A549 (cell line): ENCODE data around the gene ITGBL1. TPM values are rescaled to one million over a fixed set of nuclear protein-coding genes. Genes with fewer than 3 reads are reported as not detected.

Source experiments
- ATAC-seq, 2 experiments: fragments of 200-7000 bp in 1 of 2; fragments of >200 bp in 1 of 2; cut with Nextera tagmentation in 1 of 2; cut with Tn5 transposase in 1 of 2; 3 replicates each; pipeline versions ENCODE4 v1.8.0 to v1.9.1; 2018 to 2020; ENCODE audit warnings: mild to moderate bottlenecking in 1 of 2, moderate library complexity in 1 of 2
- CTCF ChIA-PET: fragments of 300-600 bp; sonication (Branson Sonifier 250); formaldehyde crosslinking; extraction: SDS; loops from one replicate; lab custom pipeline; 2021; ENCODE audit warnings: antibody characterized with exemption, inconsistent platforms; lab: Yijun Ruan, JAX
- POLR2A ChIA-PET: fragments of 350-600 bp; formaldehyde crosslinking; extraction: SDS; loops from one replicate; lab custom pipeline; 2021; ENCODE audit warnings: antibody characterized with exemption, inconsistent platforms; lab: Yijun Ruan, JAX
- DNase-seq, 2 experiments: peaks; one replicate each; pipeline versions ENCODE4 v3.0.0 to v3.0.0-alpha.2; 2011 to 2016; ENCODE audit warnings: low read depth in 1 of 2, low spot score in 1 of 2
- FAIRE-seq: peaks from 2 replicates; lab custom pipeline; 2011; peaks lifted over from hg19 to GRCh38; lab: Jason Lieb, UNC
- H3K27ac ChIP-seq, 2 experiments: fragments of >200 bp; sonication (Bioruptor Twin); formaldehyde crosslinking; 3 replicates each; pipeline ENCODE4 v1.5.1; 2016 to 2017
- H3K4me1 ChIP-seq: fragments of >200 bp; sonication (Bioruptor Twin); formaldehyde crosslinking; 3 replicates; pipeline ENCODE4 v1.6.1; 2016
- H3K4me2 ChIP-seq: fragments of >200 bp; sonication (Bioruptor Twin); formaldehyde crosslinking; 3 replicates; pipeline ENCODE4 v1.6.1; 2016
- H3K4me3 ChIP-seq: fragments of >200 bp; sonication (Bioruptor Twin); formaldehyde crosslinking; 3 replicates; pipeline ENCODE4 v1.5.1; 2016
- H3K9me3 ChIP-seq: fragments of >200 bp; sonication (Bioruptor Twin); formaldehyde crosslinking; 3 replicates; pipeline ENCODE4 v1.6.1; 2016
- CEBPB ChIP-seq, 2 experiments: fragments of >200 bp in 1 of 2; sonication (Bioruptor Twin) in 1 of 2; formaldehyde crosslinking in 1 of 2; IDR thresholded peaks; 2 replicates each; pipeline ENCODE4 v1.6.1; 2012 to 2016
- CHD4 ChIP-seq: fragments of 200-600 bp; sonication (generic); IDR thresholded peaks from 2 replicates; pipeline ENCODE4 v1.6.1; 2016; ENCODE audit warnings: antibody characterized with exemption, mild to moderate bottlenecking, borderline replicate concordance
- HOXA7 ChIP-seq: fragments of 250-450 bp; sonication (Bioruptor Pico); IDR thresholded peaks from 2 replicates; pipeline ENCODE4 v1.5.0; 2020; ENCODE audit warnings: mild to moderate bottlenecking, moderate library complexity
- HOXB13 ChIP-seq: fragments of 250-450 bp; sonication (Bioruptor Pico); IDR thresholded peaks from 2 replicates; pipeline ENCODE4 v1.5.0; 2020; ENCODE audit warnings: low read depth, mild to moderate bottlenecking, moderate library complexity
- KDM1A ChIP-seq: fragments of 200-600 bp; sonication (generic); IDR thresholded peaks from 2 replicates; pipeline ENCODE4 v1.6.1; 2016; ENCODE audit warnings: low read depth, mild to moderate bottlenecking
- NR3C1 ChIP-seq: fragments of >200 bp; sonication (Bioruptor Twin); formaldehyde crosslinking; IDR thresholded peaks from 3 replicates; pipeline ENCODE4 v1.6.1; 2017
- PHF8 ChIP-seq: fragments of 200-600 bp; sonication (generic); IDR thresholded peaks from 2 replicates; pipeline ENCODE4 v1.6.1; 2016; ENCODE audit warnings: low read depth, mild to moderate bottlenecking, antibody characterized with exemption, moderate library complexity, borderline replicate concordance
- RAD21 ChIP-seq, 2 experiments: fragments of >200 bp in 1 of 2; sonication (Bioruptor Twin) in 1 of 2; formaldehyde crosslinking in 1 of 2; IDR thresholded peaks in 1 of 2; conservative IDR thresholded peaks in 1 of 2; 2 replicates in 1 of 2; 3 replicates in 1 of 2; pipeline ENCODE4 v1.6.1; 2012 to 2018; ENCODE audit warnings: inconsistent platforms in 1 of 2
- RARB ChIP-seq: fragments of 250-450 bp; sonication (Bioruptor Pico); IDR thresholded peaks from 2 replicates; pipeline ENCODE4 v1.8.0; 2021; ENCODE audit warnings: mild to moderate bottlenecking, moderate library complexity
- SMC3 ChIP-seq: fragments of >200 bp; sonication (Bioruptor Twin); formaldehyde crosslinking; IDR thresholded peaks from 3 replicates; pipeline ENCODE4 v1.6.1; 2018; ENCODE audit warnings: inconsistent platforms
- WGBS: methylation state at CpG from one replicate; pipeline ENCODE4 v1.1.6; 2017; ENCODE audit errors: missing lambda C conversion rate; 5-methylcytosine and 5-hydroxymethylcytosine counted together
- polyA plus RNA-seq, 4 experiments: library from polyadenylated mRNA; depleted of rRNA in 3 of 4; stranded (reverse); fragments of >200 nt; fragmentation: RNase III in 1 of 4; extraction: RNeasy Plus Mini Kit Qiagen cat#74134 plus additional on column Dnase treatment in 1 of 4; gene quantifications; 2 replicates in 3 of 4; 3 replicates in 1 of 4; pipeline ENCODE4 v1.2.3, GENCODE V29; 2011 to 2017
- TF ChIP-seq, protein P1 (sequence below): fragments of >200 bp; sonication (Bioruptor Twin); formaldehyde crosslinking; IDR thresholded peaks from 3 replicates; pipeline ENCODE4 v1.5.1; 2016
- TF ChIP-seq, protein P2 (sequence below): IDR thresholded peaks from 2 replicates; pipeline ENCODE4 v1.6.1; 2012
- TF ChIP-seq, protein P3 (sequence below): fragments of 450-650 bp; IDR thresholded peaks from 2 replicates; pipeline ENCODE4 v1.6.1; 2014; ENCODE audit warnings: antibody characterized with exemption
- TF ChIP-seq, protein P4 (sequence below): fragments of >200 bp; sonication (Bioruptor Twin); formaldehyde crosslinking; IDR thresholded peaks from 2 replicates; pipeline ENCODE4 v1.6.1; 2016

Gene ITGBL1
- polyA plus RNA-seq, 2 of the 4 experiments (the other 2 are of a cell fraction) = 0.40 to 1.3 TPM

DNA sequence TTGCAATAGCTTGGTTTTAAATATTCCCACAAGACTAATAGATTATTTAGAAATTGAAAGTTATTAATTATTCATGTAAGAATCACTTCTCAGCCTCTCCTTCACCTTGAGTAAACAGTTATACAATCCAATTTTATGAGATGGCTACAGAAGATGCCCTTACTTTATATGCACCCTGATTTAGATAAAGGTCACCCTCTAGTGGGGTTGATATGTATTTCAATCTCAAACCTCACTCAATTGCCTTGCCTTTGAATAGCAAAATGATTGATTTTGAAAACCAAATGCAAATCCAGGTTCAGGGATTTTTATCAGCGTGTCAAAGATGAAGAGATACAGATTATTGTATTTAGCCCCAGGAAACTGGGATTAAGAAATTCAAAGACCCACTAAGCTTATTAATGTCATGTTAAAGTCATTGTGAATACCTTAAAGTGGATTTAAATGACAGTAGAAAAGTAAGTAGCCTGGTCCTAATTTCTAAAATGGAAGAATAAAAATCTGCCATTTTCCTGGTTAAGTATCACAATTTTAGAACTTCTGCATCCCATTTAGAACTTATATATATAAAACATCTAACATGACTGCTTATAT is 305.1 kb downstream of the ITGBL1 start:
- peak; percentile 73 to 82; a peak in 4 of 6 replicates for ATAC-seq
- 5% methylated on average over 1 of the region's 1 CpG for WGBS
- DNase-seq = peak; percentile 28 to 45
- Histone ChIP-seq H3K9me3 (no peaks in the 10 kb centered on the region), H3K4me1 (peaks cover 5% of the 10 kb centered on the region; the same call in 2 of the 3 replicates), H3K4me2 (no peak overlapping the region), H3K4me3 (no peak overlapping the region), H3K27ac (no peak overlapping the region)
- no peak for FAIRE-seq
- POLR2A ChIA-PET = no interaction called here
- TF ChIP-seq SMC3 = peak; percentile 89
- peak; percentile 85 to 86 for TF ChIP-seq RAD21 (conservative IDR thresholded peaks at IDR 0.05 in 1 of 2, IDR thresholded peaks at IDR 0.05 in 1 of 2)
- TF ChIP-seq, protein P1, sequence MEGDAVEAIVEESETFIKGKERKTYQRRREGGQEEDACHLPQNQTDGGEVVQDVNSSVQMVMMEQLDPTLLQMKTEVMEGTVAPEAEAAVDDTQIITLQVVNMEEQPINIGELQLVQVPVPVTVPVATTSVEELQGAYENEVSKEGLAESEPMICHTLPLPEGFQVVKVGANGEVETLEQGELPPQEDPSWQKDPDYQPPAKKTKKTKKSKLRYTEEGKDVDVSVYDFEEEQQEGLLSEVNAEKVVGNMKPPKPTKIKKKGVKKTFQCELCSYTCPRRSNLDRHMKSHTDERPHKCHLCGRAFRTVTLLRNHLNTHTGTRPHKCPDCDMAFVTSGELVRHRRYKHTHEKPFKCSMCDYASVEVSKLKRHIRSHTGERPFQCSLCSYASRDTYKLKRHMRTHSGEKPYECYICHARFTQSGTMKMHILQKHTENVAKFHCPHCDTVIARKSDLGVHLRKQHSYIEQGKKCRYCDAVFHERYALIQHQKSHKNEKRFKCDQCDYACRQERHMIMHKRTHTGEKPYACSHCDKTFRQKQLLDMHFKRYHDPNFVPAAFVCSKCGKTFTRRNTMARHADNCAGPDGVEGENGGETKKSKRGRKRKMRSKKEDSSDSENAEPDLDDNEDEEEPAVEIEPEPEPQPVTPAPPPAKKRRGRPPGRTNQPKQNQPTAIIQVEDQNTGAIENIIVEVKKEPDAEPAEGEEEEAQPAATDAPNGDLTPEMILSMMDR = peak; percentile 70
- TF ChIP-seq, protein P2, sequence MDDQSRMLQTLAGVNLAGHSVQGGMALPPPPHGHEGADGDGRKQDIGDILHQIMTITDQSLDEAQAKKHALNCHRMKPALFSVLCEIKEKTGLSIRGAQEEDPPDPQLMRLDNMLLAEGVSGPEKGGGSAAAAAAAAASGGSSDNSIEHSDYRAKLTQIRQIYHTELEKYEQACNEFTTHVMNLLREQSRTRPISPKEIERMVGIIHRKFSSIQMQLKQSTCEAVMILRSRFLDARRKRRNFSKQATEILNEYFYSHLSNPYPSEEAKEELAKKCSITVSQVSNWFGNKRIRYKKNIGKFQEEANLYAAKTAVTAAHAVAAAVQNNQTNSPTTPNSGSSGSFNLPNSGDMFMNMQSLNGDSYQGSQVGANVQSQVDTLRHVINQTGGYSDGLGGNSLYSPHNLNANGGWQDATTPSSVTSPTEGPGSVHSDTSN = no peak
- CTCF ChIA-PET = interaction anchor here (0.7 to 3.7 kb wide), 24 partner anchors 8 to 612 kb away, joined by 3 to 19 read pairs (median 4); no protein-coding TSS in a partner anchor

DNA sequence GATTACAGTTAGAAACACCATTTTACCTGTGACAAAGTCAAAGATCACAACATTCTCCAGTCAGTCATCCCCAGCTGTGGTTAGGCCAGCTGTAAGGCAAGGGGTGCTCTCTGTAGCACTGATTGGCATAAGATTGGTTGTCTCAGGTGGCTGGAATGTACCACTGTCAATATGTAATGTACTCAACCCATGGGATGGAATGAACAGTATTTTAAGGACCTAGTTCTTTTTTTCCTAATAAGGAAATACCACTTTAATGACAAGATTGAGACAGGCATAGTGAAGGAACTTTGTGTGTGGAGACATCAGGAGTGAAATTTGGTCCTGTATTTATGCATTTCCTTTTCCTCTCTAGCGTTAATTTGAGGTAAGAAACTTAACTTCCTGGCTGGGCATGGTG is 310.7 kb downstream of the ITGBL1 start:
- Histone ChIP-seq H3K27ac (no peak overlapping the region), H3K4me3 (no peak overlapping the region), H3K4me2 (no peak overlapping the region), H3K9me3 (no peaks in the 10 kb centered on the region), H3K4me1 (no peaks in the 10 kb centered on the region)
- DNase-seq (no peak), ATAC-seq (no peak), FAIRE-seq (no peak)
- TF ChIP-seq, protein P3, sequence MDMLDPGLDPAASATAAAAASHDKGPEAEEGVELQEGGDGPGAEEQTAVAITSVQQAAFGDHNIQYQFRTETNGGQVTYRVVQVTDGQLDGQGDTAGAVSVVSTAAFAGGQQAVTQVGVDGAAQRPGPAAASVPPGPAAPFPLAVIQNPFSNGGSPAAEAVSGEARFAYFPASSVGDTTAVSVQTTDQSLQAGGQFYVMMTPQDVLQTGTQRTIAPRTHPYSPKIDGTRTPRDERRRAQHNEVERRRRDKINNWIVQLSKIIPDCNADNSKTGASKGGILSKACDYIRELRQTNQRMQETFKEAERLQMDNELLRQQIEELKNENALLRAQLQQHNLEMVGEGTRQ = no peak
- TF ChIP-seq HOXB13 (CRISPR knock-in tag) (no peak), SMC3 (no peak), NR3C1 (no peak), KDM1A (no peak), PHF8 (no peak), CHD4 (no peak), RAD21 (conservative IDR thresholded peaks at IDR 0.05 in 1 of 2, IDR thresholded peaks at IDR 0.05 in 1 of 2) (no peak), RARB (CRISPR knock-in tag) (no peak), HOXA7 (CRISPR knock-in tag) (no peak), CEBPB (IDR thresholded peaks at IDR 0.05) (no peak)
- TF ChIP-seq, protein P4, sequence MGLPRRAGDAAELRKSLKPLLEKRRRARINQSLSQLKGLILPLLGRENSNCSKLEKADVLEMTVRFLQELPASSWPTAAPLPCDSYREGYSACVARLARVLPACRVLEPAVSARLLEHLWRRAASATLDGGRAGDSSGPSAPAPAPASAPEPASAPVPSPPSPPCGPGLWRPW = no peak
- TF ChIP-seq, protein P1 = no peak
- ChIA-PET POLR2A (no interaction called here), CTCF (interaction anchor here (1.8 kb wide), 1 partner anchor 249 kb away, joined by 4 read pairs; no protein-coding TSS in a partner anchor)
- WGBS = 62% methylated on average over 1 of the region's 1 CpG

Other genes with a start within 250 kb of the ITGBL1 start
- gene NALCN, start 36.2 kb upstream of the ITGBL1 start, polyA plus RNA-seq (2011; rRNA removed) = 3.8 and 4.9 TPM in 2 replicates
- 1.8 to 2.7 TPM (median 2.2 TPM) in 3 replicates for gene NALCN, start 36.2 kb upstream of the ITGBL1 start, polyA plus RNA-seq (2017; fragmentation: RNase III; extraction: RNeasy Plus Mini Kit Qiagen cat#74134 plus additional on column Dnase treatment)